Ovary (tissue), 9 donors: Measurements from ENCODE around the gene PRKCE. TPM values are rescaled to one million over a fixed set of nuclear protein-coding genes. Genes with fewer than 3 reads are reported as not detected.

ENCODE experiments used
- DNase-seq, 5 donors: peaks; one replicate each; pipeline ENCODE4 v3.0.0-alpha.2; 2019 to 2020
- H3K27ac ChIP-seq, 2 donors: fragments of 200-600 bp; one replicate each; pipeline versions ENCODE4 v1.5.1 to v1.8.0; 2019 to 2022
- H3K27me3 ChIP-seq: fragments of 200-600 bp; one replicate; pipeline ENCODE4 v1.8.0; 2022
- H3K36me3 ChIP-seq: fragments of 200-600 bp; sonication (generic); one replicate; pipeline ENCODE4 v1.5.1; 2019
- H3K4me1 ChIP-seq: one replicate; pipeline ENCODE4 v1.8.1; 2013; ENCODE audit warnings: mild to moderate bottlenecking, moderate library complexity; ENCODE audit not compliant: insufficient read depth
- H3K4me3 ChIP-seq: fragments of 200-600 bp; sonication (generic); one replicate; pipeline ENCODE4 v1.5.1; 2017
- H3K9me3 ChIP-seq, 2 donors: fragments of 200-600 bp in 1 of 2; sonication (generic) in 1 of 2; one replicate each; pipeline versions ENCODE4 v1.5.1 to v1.8.1; 2013 to 2019; ENCODE audit warnings: mild to moderate bottlenecking in 1 of 2, moderate library complexity in 1 of 2
- EP300 ChIP-seq: sonication (generic); formaldehyde crosslinking; IDR thresholded peaks from one replicate; pipeline ENCODE4 v1.6.1; 2017; ENCODE audit warnings: antibody characterized with exemption
- POLR2A ChIP-seq: fragments of 450-650 bp; IDR thresholded peaks from one replicate; pipeline ENCODE4 v1.6.1; 2017; ENCODE audit warnings: antibody characterized with exemption, mild to moderate bottlenecking, moderate library complexity
- WGBS, 3 donors: extraction: QIAGEN DNeasy Blood & Tissue Kit in 1 of 3; methylation state at CpG; one replicate each; pipeline versions ENCODE4 v1.1.5 to v1.1.7; 2013 to 2017; 5-methylcytosine and 5-hydroxymethylcytosine counted together
- intact Hi-C, 4 donors: fragments of 100-400 bp; cut with DNase I; formaldehyde crosslinking; loops; one replicate each; pipeline versions ENCODE4 v1.11.0 to v1.15.1; 2022 to 2023
- polyA plus RNA-seq, 2 donors: library from polyadenylated mRNA; stranded (reverse); fragments of 200-250 nt in 1 of 2; fragments of 350-450 nt in 1 of 2; fragmentation: Illumina TruSeq in 1 of 2; extraction: RNeasy Lipid Tissue Mini Kit (QIAGEN cat#74804) in 1 of 2; gene quantifications; one replicate each; pipeline ENCODE4 v1.2.3, GENCODE V29; 2013 to 2014
- total RNA-seq, 7 donors: library from RNA; depleted of rRNA in 2 of 7; stranded (reverse); fragments of >200 nt in 2 of 7; fragmentation: NEBNext Ultra II Directional in 3 of 7; extraction: Animal tissue kit (Norgen Biotek cat#: 25700) in 3 of 7; gene quantifications; one replicate each; pipeline versions ENCODE4 v1.1.0 to v1.2.4, GENCODE V29; 2016 to 2023
- TF ChIP-seq, protein P1 (sequence below), 3 donors: fragments of 450-650 bp in 2 of 3; fragments of 200-600 bp in 1 of 3; IDR thresholded peaks; one replicate each; pipeline versions ENCODE4 v1.5.1 to v1.8.0; 2016 to 2022; ENCODE audit warnings: antibody characterized with exemption in 3 of 3, mild to moderate bottlenecking in 1 of 3
- donor health status: DM: no; HTN: no; CAD: no; lungs with moderate emphysema.
- donor health status: DM: no; HTN: no; CAD: no.
- donor health status: Bipolar disorder and iron deficiency.
- donor health status: DM: yes; HTN: yes; CAD: no.
- donor health status: DM: no; HTN: no; CAD: no.
- donor health status: DM: yes; HTN: yes; CAD: no.

The PRKCE gene
- total and polyA plus RNA-seq, 9 donors: 3.1 to 22.8 (median 12.8) TPM

DNA sequence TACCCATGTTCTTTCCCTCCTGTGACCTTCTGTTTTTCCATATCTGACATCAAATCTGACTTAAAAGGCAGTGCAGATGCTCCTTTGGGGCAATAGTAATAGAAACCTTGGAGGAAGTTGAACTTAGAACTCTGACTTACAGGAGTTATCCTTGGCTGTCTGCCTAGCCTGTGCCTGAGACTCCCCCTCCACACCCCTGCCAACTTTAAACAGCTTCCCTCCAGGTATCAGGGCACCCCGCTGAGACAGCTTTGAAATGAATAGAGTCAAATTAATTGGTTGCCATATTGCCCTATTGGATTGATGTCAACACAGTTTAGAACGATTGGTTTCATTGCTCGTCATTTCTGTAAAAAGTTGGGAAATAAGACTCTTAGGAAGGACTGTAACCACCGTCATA lies 322.0 kb downstream of the PRKCE start:
- H3K27ac ChIP-seq: no peak overlapping the region
- WGBS, 3 donors: 88 to 93% (median 91%) methylated on average over 4 of the region's 4 CpGs
- H3K4me3 ChIP-seq: no peak overlapping the region
- no peaks in the 10 kb centered on the region for H3K36me3 ChIP-seq
- no peaks in the 10 kb centered on the region for H3K27me3 ChIP-seq
- TF ChIP-seq, protein P1, sequence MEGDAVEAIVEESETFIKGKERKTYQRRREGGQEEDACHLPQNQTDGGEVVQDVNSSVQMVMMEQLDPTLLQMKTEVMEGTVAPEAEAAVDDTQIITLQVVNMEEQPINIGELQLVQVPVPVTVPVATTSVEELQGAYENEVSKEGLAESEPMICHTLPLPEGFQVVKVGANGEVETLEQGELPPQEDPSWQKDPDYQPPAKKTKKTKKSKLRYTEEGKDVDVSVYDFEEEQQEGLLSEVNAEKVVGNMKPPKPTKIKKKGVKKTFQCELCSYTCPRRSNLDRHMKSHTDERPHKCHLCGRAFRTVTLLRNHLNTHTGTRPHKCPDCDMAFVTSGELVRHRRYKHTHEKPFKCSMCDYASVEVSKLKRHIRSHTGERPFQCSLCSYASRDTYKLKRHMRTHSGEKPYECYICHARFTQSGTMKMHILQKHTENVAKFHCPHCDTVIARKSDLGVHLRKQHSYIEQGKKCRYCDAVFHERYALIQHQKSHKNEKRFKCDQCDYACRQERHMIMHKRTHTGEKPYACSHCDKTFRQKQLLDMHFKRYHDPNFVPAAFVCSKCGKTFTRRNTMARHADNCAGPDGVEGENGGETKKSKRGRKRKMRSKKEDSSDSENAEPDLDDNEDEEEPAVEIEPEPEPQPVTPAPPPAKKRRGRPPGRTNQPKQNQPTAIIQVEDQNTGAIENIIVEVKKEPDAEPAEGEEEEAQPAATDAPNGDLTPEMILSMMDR (IDR thresholded peaks at IDR 0.05): no peak
- TF ChIP-seq EP300 (no peak), POLR2A (no peak)
- DNase-seq: no peak
- intact Hi-C loops: no loop called here
- no peaks in the 10 kb centered on the region for H3K9me3 ChIP-seq
- peaks cover 7% of the 10 kb centered on the region for H3K4me1 ChIP-seq

DNA sequence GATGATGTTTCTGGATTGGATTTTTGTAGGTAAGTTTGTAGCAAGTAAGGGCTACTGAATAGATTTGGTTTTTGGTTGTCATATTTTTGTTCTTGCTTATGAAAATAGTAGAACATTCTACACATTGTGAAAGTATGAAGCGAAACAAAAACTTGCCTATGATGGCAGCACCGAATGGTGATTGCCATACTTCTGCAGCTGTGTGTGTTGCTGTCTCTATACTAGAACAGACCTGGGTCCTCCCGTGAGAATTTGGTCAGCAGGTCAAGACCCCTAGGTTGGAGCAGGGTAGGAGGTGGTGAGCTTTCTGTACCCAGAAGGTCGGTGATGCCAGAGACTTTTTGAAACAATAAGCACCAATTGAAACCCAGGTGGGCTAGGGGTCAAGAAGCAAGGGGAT lies 322.6 kb downstream of the PRKCE start:
- no peak overlapping the region for H3K4me3 ChIP-seq
- H3K27ac ChIP-seq: no peak overlapping the region
- H3K4me1 ChIP-seq: peaks cover 4% of the 10 kb centered on the region
- intact Hi-C loops: no loop called here
- WGBS, 3 donors: 81 to 90% (median 83%) methylated on average over 4 of the region's 4 CpGs
- no peaks in the 10 kb centered on the region for H3K36me3 ChIP-seq
- TF ChIP-seq EP300 (no peak), POLR2A (no peak)
- TF ChIP-seq, protein P1 (IDR thresholded peaks at IDR 0.05): no peak
- no peaks in the 10 kb centered on the region for H3K9me3 ChIP-seq
- no peak for DNase-seq
- H3K27me3 ChIP-seq: no peaks in the 10 kb centered on the region

DNA sequence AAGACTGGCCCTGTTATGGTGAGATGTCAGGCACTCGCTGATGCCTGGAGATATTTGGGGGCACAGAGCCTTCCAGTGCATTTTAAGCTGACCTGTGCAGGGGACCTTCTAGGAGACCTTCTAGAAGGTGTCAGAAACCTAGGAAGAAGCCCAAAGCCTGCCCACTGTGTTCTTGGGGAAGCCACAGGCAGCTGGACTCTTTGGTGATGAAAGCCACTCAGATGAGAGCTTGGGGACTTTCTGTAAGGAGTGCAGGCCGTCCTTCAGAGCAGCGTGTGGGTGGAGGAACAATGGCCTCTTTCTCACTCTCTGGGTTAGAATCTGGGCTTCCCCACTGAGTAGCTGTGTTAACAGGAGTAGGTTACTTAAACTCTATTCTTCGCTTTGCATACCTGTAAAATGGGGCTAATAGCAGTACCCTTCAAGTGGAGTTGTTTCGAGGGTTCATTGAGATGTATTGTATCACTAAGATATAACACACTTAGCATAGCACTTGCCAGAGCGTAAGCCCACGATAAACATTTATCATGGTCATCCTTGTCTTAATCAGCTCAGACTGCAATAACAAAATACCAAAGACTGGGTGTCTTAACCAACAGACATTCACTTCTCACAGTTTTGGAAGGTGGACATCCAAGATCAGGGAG lies 323.4 kb downstream of the PRKCE start:
- 78 to 90% (median 80%) methylated on average over 7 of the region's 7 CpGs for WGBS, 3 donors
- intact Hi-C loops: no loop called here
- no peaks in the 10 kb centered on the region for H3K4me1 ChIP-seq
- no peaks in the 10 kb centered on the region for H3K36me3 ChIP-seq
- no peak overlapping the region for H3K4me3 ChIP-seq
- no peaks in the 10 kb centered on the region for H3K9me3 ChIP-seq
- no peak for DNase-seq
- H3K27ac ChIP-seq: no peak overlapping the region
- TF ChIP-seq EP300: no peak
- no peak for TF ChIP-seq POLR2A
- TF ChIP-seq, protein P1 (IDR thresholded peaks at IDR 0.05): no peak
- no peaks in the 10 kb centered on the region for H3K27me3 ChIP-seq

DNA sequence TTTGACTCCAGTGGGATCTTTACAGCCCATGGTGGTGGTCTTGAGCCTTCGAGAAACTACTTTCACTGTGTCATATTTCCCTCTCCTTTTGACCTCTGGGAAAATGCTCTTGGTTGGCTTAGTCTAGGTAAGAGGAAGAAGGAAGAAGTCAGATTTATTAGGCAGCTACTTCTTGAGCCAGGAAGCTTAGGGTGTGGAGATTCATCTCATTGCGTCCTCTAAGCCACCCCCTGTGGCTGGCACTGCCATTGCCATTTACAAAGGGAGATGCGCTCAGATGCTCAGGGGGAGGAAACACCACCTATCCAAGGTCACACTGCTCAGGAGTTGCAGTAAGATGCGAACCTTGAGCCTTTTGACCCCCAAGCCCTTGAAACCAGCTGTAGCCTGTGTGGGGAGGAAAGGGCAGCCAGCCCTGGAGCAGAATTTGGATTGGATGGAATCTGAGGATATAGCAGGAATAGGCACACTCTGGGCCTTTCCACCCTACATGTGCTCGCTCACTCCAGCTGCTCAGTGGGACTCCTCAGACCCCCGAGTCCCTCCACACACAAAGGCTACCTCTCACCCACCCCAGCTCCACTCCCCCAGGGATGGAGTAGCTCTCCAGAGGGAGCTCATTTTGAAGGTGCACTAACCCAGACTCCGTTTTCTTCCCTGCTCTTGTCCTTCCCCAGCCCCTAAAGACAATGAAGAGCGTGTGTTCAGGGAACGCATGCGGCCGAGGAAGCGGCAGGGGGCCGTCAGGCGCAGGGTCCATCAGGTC lies 324.5 kb downstream of the PRKCE start:
- no peaks in the 10 kb centered on the region for H3K27me3 ChIP-seq
- WGBS, 3 donors: 89 to 96% (median 92%) methylated on average over 14 of the region's 14 CpGs
- intact Hi-C loops: no loop called here
- TF ChIP-seq EP300: no peak
- TF ChIP-seq POLR2A: no peak
- TF ChIP-seq, protein P1 (IDR thresholded peaks at IDR 0.05): no peak
- H3K9me3 ChIP-seq: no peaks in the 10 kb centered on the region
- no peak for DNase-seq
- H3K27ac ChIP-seq: no peak overlapping the region
- no peaks in the 10 kb centered on the region for H3K36me3 ChIP-seq
- H3K4me1 ChIP-seq: no peaks in the 10 kb centered on the region
- H3K4me3 ChIP-seq: no peak overlapping the region
